Stimulated activated CD4-positive, alpha-beta T cell treated with anti-CD3 and anti-CD28 coated beads, TNF-alpha, amount 100 ng/mL, for 24 hours (primary cell): ENCODE data around the gene ITGA5.
A peak's percentile ranks its signal among the peaks of the same experiment; 100 is the strongest.

ENCODE experiments used
- DNase-seq, 3 experiments: peaks; one replicate each; pipeline ENCODE4 v3.0.0-alpha.2; 2020; ENCODE audit warnings: low read depth in 3 of 3

ITGA5 gene

DNA sequence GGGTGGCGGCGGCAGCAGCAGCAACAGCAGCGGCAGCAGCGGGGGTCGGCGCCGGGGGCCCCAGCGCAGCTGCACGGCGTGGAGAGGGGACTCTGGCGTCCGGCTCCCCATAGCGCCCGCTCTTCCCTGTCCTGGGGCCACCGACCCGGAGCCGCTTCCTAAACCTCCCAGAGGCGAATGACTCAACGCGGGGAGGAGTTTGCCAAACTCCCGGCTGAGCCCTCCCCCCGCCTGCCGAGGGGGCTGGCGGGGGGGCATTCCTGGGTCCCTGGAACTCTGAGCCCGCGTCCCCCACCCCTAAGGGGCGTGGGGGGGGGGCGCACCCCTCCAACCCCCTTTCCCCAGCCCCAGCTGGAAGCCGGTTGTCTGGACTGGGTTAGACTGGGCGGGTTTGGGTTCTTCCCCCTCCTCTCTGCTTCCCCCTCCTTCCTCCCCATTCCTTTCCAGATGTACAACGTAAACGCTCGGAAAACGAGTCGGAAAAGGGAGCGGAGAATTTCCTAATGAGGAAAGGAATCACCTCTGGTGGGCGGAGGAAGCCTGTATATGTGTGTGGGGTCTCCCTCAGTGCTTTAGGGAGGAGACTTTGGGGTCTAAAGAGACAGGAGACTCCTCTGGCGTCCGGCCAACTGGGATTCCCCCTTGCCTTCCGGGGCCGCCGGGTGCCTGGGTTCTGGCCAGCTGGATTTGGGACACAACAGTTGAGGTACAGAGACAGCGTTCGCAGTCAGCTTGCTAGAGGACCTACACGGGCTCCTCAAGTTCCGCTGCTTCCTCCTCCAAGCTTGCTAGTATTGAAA is at the start of gene ITGA5:
ITGA5 (minus strand) TSS at position 179 of the 800 bp plus-strand sequence; CDS start at position 111, 68 bp downstream.
- DNase-seq = peak in 2 of 3 experiments; percentile 23 to 46

DNA sequence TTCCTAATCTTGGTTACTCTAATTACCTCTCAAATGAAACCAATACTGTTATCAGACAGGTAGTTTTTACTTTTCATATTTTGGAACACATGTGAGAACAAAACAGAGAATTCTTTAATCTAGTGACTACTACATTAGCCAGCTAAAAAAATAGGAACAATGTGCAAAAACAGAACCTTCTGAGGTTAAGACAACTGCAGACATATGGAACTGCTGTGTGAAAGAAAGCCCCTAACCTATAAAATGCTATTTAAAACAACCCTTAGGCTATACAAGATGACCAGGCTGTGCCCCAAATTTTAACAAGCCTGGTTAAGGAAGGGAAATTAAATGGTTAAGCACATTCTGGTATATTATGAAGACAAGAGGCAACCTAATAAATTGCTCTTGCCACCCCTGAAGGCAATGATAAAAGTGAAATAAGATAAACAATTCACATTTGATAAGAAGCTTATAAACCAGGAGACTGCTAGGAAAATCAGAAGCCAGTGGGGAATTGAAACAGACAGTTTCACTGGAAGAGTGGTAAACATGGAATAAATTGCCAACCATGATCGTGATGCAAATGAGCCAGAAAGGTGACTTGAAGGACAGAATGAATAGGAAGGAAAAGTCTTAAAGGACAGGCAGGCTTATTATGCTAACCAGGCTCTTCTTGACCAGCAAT is 46.9 kb upstream of the ITGA5 start:
- DNase-seq = no peak

DNA sequence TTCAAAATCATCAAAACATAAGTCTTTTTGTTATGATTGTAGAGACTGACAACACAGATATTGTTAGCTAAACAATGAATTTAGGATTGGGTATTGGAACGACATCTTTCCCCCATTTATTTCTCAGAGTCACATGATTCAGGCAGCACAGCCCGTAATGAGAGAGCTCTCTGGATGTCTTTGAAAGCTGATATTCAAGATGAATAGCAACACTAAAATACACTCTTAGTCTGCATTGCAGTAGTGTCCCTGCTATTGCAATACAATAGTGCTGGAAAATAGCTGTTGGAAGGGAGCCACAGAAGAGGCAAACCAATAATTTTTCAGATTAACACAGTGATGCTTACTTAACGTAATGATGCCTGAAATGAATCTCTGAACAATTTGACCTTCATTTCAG is 44.4 kb upstream of the ITGA5 start:
- DNase-seq = no peak

DNA sequence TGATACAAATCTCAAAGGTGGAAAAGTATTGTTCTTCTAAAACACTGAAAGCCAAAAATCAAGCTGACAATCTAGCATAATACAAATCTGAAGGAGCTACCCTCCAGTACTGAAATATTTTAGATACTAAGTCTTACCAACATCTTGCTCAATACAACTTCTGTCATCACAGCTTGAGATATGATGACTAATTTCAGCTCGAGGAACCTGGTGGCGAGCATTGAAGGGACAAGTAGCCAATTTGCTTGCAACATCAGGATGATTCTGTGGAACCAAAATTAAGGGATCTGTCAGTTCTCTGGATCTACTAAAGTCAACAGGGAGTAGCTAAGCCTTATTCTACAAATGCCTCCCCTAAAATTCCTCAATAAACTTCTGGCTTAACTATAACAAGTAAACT is 44.0 kb upstream of the ITGA5 start:
- DNase-seq = no peak

DNA sequence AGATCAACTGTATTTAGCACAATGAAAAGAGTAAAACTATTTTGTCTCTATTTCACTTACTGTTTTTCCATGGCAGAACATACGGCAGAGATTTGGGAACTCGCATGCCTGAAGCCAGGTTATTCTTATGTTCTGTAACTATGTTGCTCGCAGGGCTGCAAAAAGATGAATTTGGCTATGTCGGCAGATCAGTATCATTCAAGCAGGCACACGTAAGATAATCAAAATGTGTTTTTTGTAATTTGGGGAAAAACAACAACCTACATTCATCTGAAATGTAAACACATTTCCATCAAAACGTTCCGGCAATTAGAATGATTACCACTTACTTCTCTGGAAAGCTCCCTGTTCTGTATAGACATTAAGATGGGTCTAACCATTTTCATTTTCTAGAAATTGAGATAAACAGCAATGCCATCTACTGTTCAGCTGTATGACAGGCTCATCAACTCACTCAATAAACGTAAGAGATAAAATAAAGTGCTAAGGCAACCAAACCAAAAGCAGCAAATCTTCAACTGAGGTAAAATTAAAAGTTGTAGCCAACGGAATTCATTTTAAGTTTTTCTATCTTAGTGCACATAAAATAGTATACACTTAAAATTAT is 41.4 kb upstream of the ITGA5 start:
- no peak for DNase-seq

DNA sequence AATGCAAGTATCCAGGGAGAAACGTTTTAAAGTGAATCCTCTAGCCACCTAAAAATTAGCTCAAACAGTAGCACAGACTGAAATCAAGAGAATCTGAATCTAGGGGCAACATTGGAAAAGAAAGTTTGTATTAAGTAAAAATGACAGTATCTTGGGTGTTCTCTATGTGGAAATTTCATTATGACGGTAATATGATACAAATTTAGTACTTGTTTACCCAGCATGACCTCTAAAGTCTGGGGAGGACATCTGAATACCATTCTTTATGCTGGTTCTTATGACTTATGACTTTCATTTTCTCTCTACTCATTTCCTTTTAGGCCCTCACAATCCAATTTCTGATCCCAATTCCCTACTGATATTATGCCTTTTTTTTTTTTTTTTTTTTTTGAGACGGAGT is 40.3 kb upstream of the ITGA5 start:
- DNase-seq = no peak

DNA sequence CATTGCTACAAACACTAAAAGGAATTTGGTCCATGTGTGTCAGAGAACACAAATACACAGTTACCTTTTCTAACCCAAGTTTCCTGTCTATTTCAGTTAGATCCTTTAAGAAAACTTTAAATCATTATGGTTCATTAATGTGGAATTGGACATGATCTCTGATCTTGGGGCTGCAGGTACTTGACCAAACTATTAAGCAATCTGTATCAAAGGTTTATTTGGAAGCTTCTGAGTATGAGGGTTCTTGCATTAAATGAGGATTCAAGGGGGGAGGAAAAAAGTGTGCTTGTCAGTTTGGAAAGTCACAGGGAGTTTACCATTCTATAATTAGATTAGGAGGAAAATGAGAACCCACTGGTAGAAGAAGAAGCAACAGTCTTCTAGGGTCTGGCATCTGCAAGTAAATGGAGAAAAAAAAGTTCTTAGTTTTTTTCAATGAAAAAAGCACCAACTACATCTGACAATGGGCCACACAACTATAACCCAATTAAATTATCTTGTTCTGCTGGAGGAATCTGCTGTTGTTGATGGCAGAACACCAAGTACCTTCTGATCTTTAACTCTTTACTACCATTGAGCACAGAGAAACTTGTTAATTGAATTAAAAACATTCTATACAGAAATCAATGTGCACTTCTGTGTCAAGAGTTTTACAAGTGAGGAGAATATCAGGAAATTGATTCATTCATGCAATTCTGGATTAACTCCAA is 36.8 kb upstream of the ITGA5 start:
- no peak for DNase-seq

DNA sequence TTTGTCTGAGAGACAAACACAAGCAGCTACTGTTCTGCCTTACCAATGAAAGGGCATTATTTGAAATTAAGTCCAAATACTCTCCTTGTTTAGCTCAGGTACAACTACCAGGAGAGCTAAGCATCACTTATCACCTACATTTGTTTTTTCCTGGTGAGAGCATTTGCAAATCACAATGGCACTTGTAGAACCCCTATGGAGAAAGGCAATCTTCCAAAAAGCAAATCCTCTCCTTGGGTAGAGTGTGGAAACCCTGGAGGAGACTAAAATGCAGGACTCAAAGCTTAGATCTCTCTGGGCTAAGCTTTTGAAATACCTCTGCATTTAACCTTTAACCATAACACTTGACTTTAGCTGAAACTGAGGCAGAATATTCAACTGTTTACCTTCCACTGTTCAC is 33.6 kb upstream of the ITGA5 start:
- DNase-seq = no peak

DNA sequence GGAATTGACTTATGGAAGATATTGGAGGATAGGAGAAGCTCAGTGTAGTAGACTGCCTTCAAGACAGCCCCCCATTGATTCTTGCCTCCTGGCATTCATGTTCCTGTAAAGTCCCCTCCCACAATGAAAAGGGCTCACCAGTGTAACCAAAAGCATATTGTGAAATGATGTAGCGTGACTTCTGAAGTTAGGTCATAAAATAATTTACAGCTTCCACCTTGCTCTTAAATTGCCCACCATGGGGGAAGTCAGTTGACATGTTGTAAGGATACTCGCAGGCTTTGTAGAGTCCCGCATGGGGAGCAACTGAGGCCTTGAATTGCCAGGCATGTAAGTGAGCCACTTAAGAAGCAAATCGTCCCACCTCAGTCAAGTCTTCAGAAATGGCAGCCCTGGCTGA is 29.3 kb upstream of the ITGA5 start:
- DNase-seq = no peak

DNA sequence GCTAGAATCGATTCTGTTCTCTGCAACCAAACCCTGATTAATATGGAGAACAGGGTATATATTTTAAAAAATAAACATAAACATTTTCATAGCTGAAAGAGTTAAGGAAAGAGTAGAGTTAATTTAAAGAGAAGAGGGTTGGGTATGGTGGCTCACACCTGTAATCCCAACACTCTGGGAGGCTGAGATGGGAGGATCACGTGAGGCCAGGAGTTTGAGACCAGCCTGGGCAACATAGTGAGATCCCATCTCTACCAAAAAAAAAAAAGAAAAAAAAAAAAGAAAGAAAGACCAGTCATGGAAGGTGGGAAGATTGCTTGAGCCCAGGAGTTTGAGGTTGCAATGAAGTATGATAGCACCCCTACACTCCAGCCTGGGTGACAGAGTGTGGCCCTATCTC is 28.9 kb upstream of the ITGA5 start:
- DNase-seq = no peak

DNA sequence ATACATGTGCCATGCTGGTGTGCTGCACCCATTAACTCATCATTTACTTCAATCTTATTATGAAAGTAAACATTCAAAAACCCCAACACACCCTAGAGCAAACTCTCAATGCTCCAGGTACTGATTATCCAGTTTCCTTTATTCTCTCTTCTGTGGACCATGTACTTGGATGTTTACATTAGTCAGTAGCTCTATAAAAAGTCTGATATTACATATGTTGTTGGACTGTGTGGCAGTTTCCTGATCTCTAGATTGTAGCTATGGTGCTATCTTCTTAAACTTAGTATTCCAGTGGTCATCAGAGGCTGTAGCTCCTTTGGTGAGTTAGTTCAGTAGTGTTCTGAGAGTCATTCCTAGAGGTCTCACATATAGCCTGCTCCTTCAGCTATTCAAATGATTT is 25.1 kb upstream of the ITGA5 start:
- DNase-seq = no peak

DNA sequence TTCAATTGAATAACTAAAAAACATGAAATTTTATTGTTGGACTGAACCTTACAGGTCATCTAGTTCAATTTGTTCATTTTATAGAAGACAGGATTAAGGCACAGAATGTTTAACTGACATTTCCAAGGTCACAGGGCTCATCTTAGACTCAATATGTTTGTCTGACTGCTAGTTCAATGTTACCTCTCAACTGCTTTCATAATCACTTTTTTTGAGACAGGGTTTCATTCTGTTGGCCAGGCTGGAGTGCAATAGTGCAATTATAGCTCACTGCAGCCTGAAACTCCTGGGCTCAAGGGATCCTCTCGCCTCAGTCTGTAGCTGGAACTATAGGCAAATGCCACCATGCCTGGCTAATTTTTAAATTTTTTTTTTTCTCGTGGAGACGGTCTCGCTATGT is 24.4 kb upstream of the ITGA5 start:
- no peak for DNase-seq

DNA sequence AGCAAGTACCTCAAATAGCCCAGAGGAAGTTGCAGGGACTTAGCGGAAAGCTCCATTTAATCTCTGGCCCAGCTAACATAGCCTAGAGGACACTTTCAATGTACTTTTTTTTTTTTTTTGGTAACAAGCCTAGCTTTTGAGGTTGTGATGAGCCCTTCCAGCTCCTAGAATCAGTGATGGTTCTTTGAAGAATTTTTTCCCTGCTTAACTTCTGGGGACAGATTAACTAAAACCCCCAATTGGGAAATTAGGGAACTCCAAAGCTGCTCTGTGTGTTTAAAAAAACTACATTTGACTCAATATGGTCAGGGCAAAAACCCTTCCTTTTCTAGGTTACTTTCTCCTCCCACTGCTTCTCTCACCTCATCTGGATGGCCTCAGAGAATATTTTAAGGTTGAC is 23.9 kb upstream of the ITGA5 start:
- DNase-seq = no peak

DNA sequence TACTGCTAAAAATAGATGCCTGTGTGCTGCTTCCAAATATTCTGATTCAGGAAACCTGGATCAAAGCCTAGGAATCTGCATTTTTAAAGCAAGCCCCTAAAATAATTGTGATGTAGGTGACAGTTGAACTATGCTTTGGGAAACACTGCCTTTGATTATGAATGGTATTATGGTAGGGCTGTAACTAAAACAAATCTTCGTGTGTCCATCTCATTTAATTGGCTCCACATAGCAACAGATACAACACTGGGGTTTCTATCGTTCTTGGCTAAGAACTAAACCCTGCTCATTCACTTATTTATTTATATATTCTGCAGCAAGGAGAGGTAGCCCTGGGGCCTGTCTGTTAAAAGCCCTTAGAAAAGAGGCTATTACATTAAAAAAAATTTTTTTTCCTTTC is 23.0 kb upstream of the ITGA5 start:
- DNase-seq = no peak

DNA sequence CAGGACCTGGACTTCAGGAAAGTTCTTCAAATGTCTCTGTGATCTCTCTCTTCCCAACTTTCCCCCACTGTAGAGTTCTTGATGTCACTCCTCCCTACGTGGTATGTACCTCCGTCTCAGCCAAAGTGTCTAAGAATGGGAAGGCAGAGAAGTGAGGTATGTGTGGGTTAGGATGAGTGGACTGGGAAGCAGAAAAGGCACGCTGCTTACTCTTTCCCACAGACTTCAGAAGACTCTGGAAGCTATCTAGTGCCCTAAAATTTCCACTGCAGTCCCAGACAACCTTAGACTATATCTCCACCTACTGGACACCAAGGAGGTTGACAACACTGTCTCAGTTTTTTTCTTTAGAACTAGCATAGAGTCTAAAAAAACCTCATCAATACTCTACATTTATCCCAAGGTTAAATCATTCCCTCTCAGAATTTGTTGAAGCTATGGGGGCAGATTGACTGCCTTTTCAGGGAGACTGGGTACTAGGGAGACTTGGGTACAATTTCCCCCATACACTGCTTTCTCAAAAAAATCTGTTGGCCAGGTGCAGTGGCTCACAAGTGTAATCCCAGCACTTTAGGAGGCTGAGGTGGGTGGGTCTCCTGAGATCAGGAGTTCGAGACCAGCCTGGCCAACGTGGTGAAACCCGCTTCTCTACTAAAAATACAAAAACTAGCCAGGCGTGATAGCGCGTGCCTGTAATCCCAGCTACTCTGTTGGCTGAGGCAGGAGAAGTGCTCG is 20.6 kb upstream of the ITGA5 start:
- DNase-seq = no peak

DNA sequence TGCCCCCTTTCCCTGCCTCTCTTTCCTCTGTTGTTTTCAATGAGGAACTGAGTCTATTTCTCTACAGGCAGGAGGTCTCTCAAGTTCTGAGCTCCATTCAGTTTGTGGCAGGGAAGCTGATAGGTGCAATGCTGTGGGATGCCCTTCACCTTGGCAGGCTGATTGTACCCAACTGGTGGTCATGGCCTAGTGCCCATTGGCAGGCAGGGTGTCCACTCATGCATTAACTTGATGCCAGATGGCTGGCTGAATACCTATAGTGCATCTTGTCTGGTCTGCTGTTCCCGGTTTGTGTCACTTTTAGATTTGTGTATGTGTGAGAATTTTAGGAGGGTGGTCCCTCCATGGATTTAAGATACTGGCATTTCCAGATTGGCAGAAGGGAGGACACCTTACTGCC is 20.0 kb upstream of the ITGA5 start:
- DNase-seq = no peak

DNA sequence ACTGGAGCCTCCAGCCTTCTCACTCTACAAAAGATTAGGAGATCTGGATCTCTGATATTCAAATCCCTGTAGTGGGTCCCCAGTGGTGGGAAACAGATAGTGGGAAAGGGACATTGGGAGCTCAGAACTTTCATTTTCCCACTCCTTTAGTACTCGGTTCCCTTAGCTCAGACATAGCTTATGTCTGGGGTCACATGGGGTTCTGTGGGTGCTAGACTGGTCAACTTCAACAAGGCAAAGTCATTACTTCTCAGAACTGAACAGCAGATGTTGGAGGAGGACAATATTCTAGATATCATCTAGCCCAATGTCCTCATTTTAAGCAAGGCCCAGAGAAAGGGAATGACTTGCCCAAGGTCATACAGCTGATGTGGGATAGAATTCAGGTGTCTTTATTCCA is 19.5 kb upstream of the ITGA5 start:
- no peak for DNase-seq

DNA sequence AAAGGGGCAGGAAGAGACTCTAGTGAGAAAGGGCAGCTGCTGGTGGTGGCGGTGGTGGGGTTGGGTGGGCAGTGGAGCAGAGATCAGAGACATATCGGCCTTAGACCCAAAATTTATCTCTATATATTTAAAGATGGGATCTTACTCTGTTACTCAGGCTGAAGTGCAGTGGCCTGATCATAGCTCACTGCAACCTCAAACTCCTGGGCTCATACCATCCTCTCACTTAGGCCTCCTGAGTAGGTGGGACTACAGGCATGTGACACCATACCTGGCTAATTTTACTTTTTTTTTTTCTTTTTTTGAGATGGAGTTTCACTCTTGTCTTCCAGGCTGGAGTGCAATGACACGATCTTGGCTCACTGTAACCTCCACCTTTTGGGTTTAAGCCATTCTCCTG is 18.6 kb upstream of the ITGA5 start:
- no peak for DNase-seq

DNA sequence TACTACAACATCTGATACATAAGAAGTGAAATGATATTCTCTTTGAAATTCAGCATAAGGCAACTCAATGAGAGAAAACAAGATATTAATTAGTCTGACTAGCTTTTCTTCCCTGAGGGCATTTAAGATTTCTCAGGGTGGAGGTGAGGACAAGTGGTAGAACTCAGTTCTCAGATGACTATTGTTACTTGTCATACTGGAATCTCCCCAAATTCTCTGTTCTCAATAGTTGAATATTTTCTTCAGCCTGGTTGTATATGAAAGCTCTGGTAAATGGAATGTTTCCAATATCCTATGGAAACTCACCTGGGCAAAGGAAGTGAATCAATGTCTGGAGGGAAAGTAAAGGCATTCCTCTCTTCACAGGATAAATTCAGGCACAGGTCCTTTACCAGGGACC is 18.2 kb upstream of the ITGA5 start:
- DNase-seq = no peak

DNA sequence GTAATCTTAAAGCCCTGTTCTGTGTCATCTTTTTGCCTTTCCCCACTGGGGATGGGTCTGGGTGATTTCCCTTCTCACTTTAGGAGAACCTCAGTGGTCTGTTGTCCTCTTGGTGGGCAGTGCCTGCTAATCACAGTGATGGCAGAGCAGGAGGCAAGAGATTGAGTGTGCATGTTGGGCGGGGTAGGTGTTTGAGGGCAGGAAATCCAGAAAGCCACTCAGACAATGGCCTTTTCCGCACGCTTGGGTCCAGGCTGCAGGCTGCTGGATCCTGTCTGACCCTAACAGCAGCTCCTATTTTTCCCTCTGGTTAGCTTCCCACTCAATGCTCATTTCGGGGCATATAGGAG is 13.7 kb upstream of the ITGA5 start:
- DNase-seq = no peak

DNA sequence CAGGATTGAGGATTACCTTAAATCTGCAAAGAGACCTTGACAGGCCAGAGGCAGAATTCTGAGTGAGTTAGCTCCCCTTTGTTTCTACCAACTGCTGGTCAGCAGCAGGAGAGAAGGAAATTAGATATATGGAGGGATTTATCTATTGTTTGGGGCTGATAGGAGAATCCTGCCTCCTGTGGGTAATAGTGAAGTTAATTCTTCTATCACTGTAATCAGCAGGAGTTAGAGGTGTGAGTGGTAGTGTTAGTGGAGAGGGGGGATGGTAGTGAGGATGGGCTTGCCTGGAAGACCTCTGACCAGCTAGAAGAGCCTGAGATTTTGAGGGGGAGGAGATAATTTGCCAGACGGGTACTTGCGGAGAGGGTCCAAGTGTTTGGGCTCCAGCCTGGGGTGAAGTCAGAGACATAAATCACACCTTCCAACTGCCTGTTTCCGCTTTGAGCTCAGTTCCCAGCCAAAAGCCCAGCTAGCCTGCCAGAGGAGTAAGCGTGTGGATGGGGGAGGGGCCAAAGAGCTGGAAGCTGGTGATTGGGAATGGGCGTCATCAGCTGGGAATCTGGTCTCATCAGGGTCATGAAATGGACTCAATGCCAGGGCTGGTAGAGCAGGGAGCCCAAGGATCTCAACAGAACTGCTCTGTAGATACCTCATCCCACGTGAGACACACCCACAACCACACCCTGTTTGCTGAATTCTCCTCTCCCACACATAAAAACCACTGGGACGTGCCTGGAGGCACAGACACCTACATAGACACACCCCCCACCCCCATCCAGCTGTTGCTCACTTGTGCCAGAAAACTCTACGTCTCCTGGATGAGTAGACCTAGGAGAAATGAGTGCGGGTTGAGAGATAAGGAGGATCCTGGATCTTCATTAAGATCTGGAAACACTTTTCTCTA is 13.1 kb upstream of the ITGA5 start:
- peak in 1 of 3 experiments; percentile 56 for DNase-seq
